HL-60/S4 treated with phorbol 12-myristate 13-acetate at 8.2 ng/mL for 4 days and 3 days (cell line): ENCODE results near the gene SRA1.
"Not testable (repeated sequence)": the region's sequence is repeated elsewhere in the genome, so short reads cannot be mapped to it uniquely, and the experiment has no call there.

Source experiments
- in situ Hi-C: fragments of 300-500 bp; cut with MboI; formaldehyde crosslinking; loops from 2 replicates; pipeline ENCODE4 v1.15.0; 2022; ENCODE audit warnings: low sequenced_read_pairs

Gene SRA1

DNA sequence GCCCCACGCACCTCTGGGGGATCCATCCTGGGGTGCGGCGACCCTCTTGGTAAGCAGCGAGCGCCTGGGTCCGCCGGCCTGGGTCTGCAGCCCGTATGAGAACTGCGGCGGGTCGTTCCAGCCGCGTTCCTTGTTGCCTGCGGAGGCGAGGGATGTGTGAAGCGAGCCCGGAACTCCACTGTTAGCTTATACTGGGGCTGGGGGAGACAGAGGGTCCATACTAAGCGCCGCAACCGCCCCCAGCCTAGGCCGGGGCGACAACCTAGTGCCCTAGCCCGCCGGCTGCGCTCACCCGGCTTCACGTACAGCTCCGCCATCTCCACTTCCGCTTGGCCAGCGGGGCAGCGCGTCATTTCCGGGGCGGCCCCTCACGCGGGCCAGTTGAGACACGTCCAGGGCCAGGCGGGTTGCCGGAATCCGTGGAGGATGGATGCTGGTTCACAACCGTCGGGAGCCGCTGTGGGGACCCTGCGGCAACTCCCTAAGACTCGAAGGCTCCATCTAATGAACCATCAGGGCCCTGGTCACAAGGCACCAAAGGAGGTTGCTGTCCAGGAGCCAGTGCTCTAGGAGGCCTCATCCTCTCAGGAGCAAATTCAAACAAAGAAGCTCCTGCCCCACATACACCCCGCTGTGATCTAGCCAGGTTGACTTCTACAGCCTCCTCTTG is at the start of gene SRA1:
TSS of gene SRA1 (minus strand) at position 338 of the 670 bp plus-strand sequence. CDS start at position 317, 21 bp downstream.
- in situ Hi-C loops, result no loop called here

DNA sequence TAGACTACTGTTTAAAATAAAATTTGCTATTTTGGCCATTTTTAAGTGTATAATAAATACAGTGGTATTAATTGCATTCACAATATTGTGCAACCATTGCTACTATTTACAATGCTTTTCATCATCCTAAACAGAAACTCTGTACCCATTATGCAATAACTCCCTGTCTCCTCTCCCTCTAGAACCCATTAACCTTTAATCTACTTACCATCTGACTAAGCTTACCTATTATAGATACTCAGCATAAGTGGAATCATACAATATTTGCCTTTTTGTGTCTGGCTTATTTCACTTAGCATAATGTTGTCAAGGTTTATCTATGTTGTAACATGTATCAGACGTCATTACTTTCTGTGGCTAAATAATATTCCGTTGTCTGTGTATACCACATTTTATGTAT is 49.8 kb upstream of the SRA1 start:
- in situ Hi-C loops, result no loop called here

DNA sequence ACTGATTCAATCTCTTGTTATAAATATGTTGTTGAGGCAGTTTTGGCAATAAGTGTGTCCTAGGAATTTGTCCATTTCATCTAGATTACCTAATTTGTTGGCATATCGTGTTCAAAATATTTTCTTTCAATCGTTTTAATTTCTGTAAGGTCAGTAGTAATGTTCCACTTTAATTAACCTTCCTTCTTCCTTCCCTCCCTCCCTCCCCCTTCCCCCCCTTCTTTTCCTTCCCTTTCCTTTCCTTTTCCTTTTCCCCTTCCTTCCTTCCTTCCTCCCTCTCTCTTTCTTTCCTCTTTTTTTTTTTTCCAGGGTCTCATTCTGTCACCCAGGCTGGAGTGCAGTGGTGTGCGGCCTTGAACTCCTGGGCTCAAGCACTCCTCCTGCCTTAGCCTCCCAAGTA is 48.6 kb upstream of the SRA1 start:
- in situ Hi-C loops, result no loop called here

DNA sequence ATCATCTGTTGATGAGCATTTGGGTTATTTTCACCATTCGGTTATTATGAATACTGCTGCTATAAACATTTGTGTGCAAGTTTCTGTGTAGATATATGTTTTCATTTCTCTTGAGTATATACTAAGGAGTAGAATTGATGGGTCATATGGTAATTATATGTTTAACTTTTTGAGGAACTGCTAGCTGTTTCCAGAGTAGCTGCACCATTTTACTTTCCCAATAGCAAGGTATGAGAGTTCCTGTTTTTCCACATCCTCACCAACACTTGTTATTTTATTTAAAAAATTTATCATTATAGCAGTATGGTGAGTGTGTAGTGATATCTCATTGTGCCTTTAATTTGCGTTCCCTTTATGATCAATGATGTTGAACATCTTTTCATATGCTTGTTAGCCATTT is 46.5 kb upstream of the SRA1 start:
- in situ Hi-C loops, result no loop called here

DNA sequence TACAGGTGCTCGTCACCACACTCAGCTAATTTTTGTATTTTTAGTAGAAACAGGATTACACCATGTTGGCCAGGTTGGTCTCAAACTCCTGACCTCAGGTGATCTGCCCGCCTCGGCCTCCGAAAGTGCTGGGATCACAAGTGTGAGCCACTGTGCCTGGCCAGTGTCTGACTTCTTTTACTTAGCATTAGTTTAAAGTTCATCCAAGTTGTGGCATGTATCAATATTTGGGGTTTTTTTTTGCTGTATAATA is 46.1 kb upstream of the SRA1 start:
- in situ Hi-C loops, result not testable (repeated sequence)

DNA sequence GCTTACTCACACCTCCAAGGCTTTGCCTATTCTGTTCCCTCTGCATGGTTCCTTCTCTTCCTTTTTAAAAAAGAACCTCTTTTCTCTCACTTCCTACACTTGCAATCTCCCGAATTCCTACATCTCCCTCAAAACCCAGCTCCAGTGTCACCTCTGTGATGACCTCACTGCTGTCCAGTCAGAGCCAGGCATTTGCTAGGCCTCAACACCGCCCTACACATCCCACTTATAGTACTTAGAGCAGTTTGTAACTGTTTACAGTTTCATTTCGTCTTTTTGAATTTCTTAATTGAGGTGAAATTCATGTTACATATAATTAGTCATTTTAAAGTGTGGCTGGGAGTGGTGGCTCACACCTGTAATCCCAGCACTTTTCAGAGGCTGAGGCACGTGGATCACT is 44.9 kb upstream of the SRA1 start:
- in situ Hi-C loops, result no loop called here

DNA sequence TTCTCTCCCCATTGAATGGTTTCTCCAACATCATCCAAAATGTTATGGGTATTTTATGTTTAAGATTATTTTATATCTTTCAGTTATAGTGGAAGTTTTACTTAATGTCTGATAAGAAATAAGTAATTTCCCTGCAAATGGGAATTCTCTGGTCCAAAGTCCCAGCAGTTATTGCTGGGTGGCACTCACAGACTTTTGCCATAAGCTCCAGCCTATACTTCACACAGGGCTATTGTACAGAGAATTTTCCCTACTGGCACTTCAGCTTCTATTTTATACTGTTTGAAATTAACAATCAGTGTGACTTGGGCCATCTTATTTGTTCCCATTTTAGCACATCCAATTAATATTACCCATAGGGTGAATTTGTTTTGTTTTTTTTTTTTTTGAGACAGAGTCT is 42.8 kb upstream of the SRA1 start:
- in situ Hi-C loops, result no loop called here

DNA sequence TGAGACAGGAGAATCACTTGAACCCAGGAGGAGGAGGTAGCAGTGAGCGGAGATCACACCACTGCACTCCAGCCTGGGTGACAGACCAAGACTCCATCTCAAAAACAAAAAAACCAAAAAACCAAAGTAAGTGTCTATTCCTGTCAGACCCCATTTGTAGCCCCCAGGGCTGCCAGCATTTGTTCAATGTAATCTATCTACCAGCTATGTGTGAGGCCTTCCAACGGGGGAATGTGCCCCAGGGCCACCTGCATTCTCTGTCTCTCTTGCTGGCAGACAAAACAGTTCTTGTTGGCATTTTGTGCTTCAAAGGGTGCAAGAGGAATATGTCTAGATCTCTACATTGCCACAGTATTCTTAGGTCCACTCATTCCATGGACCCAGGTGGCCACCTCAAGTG is 41.6 kb upstream of the SRA1 start:
- in situ Hi-C loops, result no loop called here

DNA sequence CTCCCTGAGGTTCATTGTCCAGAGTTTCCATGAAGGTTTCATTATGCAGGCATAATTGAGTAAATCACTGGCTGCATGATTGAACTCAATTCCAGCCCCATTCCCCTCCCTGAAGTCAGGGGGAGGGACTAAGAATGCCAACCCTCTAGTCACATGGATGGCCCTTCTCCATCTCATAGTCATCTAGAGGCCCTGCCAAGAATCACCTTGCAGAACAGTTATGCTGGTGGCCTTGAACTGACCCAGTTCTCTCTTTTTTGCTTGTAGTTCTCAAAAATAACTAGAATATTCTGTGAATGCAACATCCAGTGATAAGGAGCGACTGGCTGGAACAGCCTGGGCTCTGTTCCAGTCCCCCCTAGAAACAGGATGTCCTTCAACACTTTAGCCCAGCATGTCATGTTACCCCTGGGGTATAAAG is 39.1 kb upstream of the SRA1 start:
- in situ Hi-C loops, result no loop called here

DNA sequence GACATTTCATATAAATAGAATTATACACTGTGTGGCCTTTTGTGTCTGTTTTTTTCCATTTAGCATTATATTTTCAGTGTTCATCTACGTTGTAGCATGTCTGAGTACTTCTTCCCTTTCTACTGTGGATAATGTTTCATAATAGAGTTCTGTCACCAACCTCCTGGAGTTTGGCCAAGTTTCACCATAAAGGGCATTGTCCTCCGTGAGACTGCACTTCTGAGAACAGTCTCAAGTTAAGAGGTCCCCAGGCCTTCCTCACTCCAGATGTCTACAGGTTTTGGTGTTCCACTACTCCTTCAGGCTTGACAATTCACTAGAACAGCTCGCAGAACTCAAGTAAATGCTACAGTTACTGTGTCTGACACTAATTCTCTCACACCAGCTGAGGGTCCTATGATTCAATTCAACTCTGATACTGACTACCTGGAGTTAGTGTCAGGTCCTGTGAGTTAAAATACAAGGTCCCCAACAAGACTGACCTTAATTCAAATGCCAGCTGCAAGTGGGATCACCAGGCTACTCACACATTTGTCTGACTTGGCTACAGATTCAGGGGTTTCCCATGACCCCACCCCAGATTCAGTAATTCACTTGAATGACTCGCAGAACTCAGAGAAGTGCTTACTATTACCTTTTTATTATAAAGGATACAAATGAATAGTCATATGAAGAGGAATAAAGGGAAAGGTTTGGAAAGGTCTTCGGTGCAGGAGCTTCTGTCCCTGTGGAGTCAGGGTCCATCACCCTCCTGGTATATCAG is 38.4 kb upstream of the SRA1 start:
- in situ Hi-C loops, result no loop called here

DNA sequence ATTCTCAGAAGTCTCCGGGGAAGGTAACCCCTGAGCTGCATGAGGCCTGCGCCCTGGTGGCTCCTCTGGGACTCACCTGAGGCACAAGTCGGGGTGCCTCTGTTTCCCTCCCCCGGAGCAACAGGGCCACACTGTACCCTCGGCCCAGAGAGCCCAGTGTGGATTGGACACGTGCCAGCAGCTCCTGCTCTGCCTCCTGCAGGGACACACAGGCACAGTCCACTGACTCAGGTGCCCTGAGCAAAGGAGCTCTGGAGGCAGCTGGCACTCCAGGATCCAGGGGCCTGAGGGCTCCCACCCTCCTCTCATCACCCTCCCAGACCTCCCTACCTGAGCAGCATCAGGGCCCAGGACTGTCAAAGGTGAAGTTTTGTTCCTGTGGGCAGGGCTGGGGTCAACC is 36.9 kb upstream of the SRA1 start:
- in situ Hi-C loops, result no loop called here

DNA sequence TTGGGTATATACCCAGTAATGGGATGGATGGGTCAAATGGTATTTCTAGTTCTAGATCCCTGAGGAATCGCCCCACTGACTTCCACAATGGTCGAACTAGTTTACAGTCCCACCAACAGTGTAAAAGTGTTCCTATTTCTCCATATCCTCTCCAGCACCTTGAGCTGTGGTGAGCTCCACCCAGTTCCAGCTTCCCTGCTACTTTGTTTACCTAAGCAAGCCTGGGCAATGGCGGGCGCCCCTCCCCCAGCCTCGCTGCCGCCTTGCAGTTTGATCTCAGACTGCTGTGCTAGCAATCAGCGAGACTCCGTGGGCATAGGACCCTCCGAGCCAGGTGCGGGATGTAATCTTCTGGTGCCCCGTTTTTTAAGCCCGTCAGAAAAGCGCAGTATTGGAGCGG is 35.8 kb upstream of the SRA1 start:
- in situ Hi-C loops, result not testable (repeated sequence)

DNA sequence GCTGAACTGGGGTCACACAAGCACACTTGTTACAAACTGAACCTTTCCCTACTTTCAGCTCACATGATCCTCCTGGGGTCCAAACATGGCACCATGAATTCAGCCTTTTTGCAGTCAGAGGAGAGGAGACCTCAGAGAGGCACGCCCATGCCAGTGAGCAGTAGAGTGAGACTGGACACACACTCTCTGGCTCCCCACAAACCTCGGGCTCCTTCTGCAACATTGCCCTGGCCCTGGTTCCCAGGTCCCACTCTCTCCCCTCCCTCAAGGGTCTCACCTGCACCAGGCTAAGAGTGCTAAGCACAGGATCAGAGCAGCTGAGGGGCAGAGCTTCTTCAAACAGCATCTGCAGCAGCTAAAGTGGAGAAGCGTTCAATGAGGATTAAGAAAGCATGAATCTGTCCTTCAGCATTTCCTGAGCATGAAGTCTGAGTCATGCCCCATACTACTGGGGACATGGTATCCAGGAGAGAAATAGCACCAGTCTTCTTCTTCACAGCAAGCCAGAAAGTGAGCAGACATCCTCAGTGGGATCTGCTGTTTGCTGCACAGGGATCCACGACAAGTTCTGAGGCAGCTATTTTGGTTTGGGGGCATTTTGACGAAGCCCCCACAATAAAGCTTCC is 34.6 kb upstream of the SRA1 start:
- in situ Hi-C loops, result no loop called here

DNA sequence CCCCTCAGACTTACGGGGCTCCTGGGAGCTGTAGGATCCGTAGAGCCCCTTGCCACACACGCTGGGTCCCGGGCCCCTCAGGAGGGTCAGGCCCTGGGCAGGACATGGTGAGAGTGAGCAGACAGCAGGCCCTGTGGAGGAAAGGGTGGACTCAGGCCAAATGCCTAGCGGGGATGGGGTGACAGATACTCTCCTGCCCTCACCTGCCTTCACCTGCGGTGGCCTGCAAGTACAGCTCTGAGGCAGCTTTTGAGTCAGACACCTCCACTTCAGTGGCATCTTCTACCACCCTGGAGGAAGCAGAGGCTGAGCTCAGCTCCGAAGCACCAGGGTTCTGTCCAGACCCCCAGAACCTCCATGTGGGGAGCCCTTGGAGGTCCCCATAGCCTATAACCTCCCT is 33.6 kb upstream of the SRA1 start:
- in situ Hi-C loops, result no loop called here

DNA sequence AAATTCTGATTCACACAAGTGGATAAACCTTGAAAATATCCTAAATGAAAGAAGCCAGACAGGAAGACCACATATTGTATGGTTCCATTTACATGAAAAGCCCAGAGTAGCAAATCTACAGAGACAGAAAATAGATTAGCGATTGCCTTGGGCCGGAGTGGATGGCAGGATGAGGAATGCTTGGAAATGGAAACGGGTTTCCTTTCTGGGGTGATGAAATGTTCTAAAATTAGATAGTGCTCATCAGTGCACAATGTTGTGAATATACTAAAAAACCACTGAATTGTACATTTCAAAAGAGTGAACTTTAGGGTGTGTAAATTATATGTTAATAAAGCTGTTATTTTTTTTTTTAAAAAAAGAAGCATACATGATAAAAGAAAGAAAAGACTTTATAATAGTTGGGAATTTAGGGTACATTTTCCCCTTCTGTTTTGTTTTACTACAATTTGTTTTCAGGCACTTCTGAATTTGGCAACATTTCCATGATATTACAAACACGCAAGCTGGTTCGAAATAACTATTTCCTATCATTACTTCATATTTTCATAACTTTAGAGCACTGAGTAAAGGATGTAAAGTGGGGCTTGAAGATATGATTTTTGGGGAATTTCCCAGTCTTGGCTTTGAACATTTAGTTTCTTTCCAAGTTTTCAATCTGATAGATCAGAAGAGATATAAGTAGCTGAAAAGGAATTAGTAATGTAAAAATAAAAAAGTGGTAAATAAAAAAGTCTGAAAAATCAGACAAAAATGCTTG is 31.2 kb upstream of the SRA1 start:
- in situ Hi-C loops, result no loop called here

DNA sequence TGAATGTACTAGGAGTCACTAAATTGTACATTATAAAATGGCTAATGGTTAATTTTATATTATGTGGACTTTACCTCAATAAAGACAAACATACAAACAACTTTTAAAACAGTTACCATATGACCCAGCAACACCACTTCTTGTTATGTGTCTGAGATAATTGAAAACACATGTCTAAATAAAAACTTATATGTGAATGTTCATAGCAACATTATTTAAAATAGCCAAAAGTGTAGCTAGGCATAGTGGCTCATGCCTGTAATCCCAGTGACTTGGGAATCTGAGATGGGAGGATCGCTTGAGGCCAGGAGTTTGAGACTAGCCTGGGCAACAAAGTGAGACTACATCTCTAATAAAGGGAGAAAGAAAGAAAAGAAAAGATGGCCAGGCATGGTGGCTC is 30.2 kb upstream of the SRA1 start:
- in situ Hi-C loops, result no loop called here

DNA sequence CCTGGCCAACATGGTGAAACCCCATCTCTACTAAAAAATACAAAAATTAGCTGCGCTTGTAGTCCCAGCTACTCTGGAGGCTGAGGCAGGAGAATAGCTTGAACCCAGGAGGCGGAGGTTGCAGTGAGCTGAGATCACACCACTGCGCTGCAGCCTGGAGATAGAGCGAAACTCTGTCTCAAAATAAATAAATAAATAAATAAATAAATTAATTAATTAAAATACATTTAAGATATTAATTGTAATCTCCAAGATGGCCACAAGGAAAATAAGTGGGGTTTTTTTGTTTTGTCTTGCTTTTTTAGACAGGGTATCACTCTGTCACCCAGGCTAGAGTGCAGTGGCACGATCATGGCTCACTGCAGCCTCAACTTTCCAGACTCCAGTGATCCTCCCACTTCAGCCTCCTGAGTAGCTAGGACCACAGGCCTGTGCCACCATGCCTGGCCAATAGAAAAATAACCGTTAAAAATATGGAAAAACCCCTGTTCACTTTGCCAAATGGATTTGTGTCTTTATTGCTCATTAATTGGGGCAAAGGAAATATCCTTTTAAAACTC is 22.0 kb upstream of the SRA1 start:
- in situ Hi-C loops, result not testable (repeated sequence)

DNA sequence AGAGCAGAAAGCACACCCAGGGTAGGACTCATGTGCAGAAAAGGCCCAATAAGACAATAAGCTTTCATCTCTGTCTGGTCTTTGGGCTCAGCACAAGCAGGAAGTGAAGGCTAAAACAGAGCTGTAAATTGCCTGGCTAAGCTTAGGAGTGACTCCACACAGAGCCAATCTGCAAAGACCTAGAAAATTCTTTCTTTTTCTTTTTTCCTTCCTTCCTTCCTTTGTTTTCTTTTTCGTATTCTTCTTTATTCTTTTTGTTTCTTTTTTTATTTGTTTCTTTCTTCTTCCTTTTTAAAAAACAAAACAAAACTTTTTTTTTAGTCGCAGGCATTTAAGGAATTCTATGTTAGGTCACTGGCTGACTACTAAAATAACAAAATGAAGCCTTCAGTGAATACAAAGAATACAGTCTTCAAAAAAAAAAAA is 19.5 kb upstream of the SRA1 start:
- in situ Hi-C loops, result no loop called here

DNA sequence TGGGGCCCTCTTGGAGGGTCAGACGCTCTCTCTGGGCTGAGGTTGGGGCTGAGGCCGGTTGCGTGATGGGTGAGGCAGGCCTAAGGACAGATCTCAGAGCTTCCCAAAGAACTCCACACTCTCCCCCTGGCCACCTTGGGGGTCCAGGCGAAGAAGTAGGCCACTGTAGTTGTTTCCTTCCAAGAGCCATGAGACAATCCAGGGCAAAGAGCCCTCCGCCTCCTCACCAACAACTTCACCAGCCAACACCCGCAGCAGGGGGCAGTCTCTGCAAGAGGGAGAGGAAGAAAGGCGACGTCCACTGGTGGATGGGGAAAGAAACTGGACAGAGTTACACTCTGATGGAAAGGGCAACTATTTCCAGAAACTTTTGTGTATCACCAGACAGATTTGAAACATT is 18.0 kb upstream of the SRA1 start:
- in situ Hi-C loops, result no loop called here

DNA sequence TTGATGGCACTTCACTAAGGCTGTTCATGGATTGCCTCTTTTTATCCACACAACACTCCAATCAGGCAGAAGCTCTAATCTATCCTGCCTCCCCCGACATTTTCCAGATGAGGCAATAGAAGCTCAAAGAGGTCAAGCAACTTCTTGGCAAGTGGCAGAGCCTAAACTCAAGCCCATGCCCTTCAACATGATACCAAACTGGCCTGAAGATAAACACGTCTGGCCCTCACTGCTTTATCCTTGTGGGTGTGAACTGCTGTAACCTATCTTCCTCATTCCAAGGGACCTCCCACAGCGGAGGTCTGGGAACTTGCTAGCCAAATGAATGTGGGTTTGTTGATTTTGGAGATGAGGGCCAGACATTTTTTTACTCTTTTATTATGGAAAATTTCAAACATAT is 16.9 kb upstream of the SRA1 start:
- in situ Hi-C loops, result no loop called here

DNA sequence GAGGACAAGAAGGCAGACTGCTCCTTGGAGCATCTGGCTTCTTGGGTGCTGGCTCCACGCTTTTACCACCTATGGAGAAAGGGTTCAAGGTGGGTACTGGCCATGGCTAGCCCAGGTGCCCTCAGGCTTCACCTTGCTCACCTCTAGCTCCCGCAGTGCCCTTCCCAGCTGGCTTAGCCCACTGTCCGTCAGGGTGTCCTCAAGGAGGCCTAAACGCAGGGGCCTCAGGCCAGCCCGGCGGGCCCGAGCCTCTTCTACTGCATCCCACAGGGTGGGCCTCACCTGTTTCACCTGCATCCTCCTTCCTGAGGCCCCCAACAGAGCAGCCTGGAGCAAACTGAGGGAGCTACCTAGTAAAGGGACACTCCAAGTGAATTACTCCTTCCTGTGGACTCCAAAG is 16.4 kb upstream of the SRA1 start:
- in situ Hi-C loops, result no loop called here
